Breast epithelium (tissue), 3 donors: ENCODE results near the gene DNAJC27.
"Not testable (repeated sequence)": the region's sequence is repeated elsewhere in the genome, so short reads cannot be mapped to it uniquely, and the experiment has no call there.

Experiments
- CTCF ChIP-seq, 3 donors: fragments of 450-650 bp; IDR thresholded peaks; one replicate each; pipeline ENCODE4 v1.5.1; 2016 to 2017; ENCODE audit warnings: antibody characterized with exemption in 3 of 3, mild to moderate bottlenecking in 3 of 3, moderate library complexity in 3 of 3
- POLR2AphosphoS5 ChIP-seq, 3 donors: sonication (generic); formaldehyde crosslinking; IDR thresholded peaks; one replicate each; pipeline ENCODE4 v1.6.1; 2017; ENCODE audit warnings: antibody characterized with exemption in 3 of 3

- TF ChIP-seq CTCF, POLR2AphosphoS5 (IDR thresholded peaks at IDR 0.05): not testable (repeated sequence)
These were observed 39.6 kb upstream of the DNAJC27 start for GRCh38 chr2:25011342-25011741.
